Activated CD4-positive, alpha-beta T cell treated with anti-CD3 and anti-CD28 coated beads, Interleukin-2, Interleukin-4, amounts not matched to agents 100 ng/mL and 50 ng/mL, durations not matched to agents 16 hours and 8 hours (primary cell): ENCODE measurements around the gene DMKN.
"Not testable (repeated sequence)": the region's sequence is repeated elsewhere in the genome, so short reads cannot be mapped to it uniquely, and the experiment has no call there.

ENCODE experiments used
- DNase-seq: peaks from one replicate; pipeline ENCODE4 v3.0.0-alpha.2; 2020; ENCODE audit warnings: low spot score

The DMKN gene

GRCh38 chr19:35497406-35497805 is 16.0 kb downstream of the DMKN start:
- no peak for DNase-seq

GRCh38 chr19:35495107-35496064 is 18.1 kb downstream of the DMKN start:
- DNase-seq = peak; percentile 59

- DNase-seq = no peak
These were observed 19.5 kb downstream of the DMKN start for GRCh38 chr19:35493971-35494370.

- no peak for DNase-seq
These were observed 21.6 kb downstream of the DMKN start for GRCh38 chr19:35491836-35492360.

- no peak for DNase-seq
These were observed 23.1 kb downstream of the DMKN start, which contains the start of gene KRTDAP for GRCh38 chr19:35490364-35490763. Gene KRTDAP (minus strand): TSS chr19:35490464. CDS start chr19:35490442, 22 bp downstream.

GRCh38 chr19:35488677-35489076 is 24.8 kb downstream of the DMKN start:
- DNase-seq = no peak

GRCh38 chr19:35487656-35488182 is 25.7 kb downstream of the DMKN start:
- DNase-seq = no peak

GRCh38 chr19:35486268-35486708 is 27.2 kb downstream of the DMKN start:
- DNase-seq = no peak

GRCh38 chr19:35484252-35485036 is 29.0 kb downstream of the DMKN start:
- DNase-seq = no peak

GRCh38 chr19:35483089-35483488 is 30.4 kb downstream of the DMKN start:
- no peak for DNase-seq

GRCh38 chr19:35478794-35479677 is 34.4 kb downstream of the DMKN start:
- DNase-seq = no peak

GRCh38 chr19:35476149-35476548 is 37.3 kb downstream of the DMKN start:
- DNase-seq = no peak

GRCh38 chr19:35474594-35474993 is 38.9 kb downstream of the DMKN start:
- not testable (repeated sequence) for DNase-seq

GRCh38 chr19:35474104-35474503 is 39.3 kb downstream of the DMKN start:
- no peak for DNase-seq

- no peak for DNase-seq
These were observed 41.5 kb downstream of the DMKN start for GRCh38 chr19:35471946-35472345.

- DNase-seq = not testable (repeated sequence)
These were observed 42.4 kb downstream of the DMKN start for GRCh38 chr19:35471075-35471474.

- DNase-seq = no peak
These were observed 43.3 kb downstream of the DMKN start for GRCh38 chr19:35470128-35470527.

- DNase-seq = peak; percentile 49
These were observed 44.8 kb downstream of the DMKN start for GRCh38 chr19:35468637-35469036.

GRCh38 chr19:35466259-35466658 is 47.2 kb downstream of the DMKN start:
- no peak for DNase-seq

GRCh38 chr19:35462956-35463355 is 50.5 kb downstream of the DMKN start:
- not testable (repeated sequence) for DNase-seq

- peak; percentile 68 for DNase-seq
These were observed 50.9 kb downstream of the DMKN start for GRCh38 chr19:35462476-35462953.
